Measurements from ENCODE around the gene TOB2.
"Not testable (repeated sequence)": the region's sequence is repeated elsewhere in the genome, so short reads cannot be mapped to it uniquely, and the experiment has no call there.

TOB2 gene

DNA sequence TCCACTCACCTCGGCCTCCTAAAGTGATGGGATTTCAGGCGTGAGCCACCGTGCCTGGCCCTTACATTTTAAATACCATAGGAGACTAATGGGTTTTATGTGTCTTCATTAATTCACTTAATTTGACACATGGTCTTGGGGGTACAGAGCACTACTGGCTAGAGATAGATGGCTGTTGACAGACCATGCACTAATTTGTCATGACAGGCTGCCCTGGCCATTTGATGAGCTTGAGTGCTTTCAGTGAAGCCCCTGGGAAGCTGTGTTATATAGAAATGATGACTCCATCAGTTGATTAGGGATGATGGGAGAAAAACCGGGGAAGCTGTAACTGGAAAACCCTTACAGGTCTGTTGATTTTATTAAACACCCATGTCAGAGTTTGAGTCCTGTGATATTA lies 15.3 kb upstream of the TOB2 start:
- DNase-seq, result no peak

DNA sequence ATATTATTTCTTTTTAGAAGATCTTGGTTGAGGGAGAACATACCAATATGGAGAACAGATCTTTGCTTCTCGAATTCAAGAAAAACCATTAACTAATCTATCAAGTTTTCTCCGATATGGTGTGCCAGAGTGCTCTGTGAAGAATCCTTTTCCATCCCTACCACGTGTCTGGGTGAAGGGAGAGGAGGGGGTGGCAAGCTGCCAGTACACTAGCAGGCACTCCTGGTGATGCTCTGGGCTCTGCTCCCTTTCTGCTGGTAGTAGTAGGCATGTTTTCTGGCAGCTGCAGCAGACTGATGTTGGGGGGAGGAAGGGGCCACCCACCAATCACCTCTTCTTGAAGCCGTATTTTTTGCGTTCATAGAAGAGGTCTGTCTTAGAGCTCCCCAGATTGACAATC lies 13.5 kb upstream of the TOB2 start:
- DNase-seq, result not testable (repeated sequence)

DNA sequence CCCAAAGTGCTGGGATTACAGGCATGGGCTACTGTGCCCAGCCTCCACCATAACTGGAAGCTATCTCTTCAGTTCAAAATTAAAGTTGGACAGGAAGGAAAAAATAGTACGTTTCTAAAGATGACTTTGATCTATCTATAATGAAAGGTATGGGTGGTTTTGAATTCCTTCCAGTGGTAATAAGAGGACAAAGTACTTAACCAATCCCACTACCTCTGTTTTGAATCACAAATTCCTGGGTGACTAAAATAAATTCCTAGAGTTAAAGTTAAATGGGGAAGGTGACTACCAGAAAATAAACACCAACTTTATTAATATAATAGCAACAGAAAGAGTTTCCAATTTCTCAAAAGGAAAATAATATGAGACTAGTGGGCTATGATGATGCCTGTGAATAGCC lies 12.8 kb upstream of the TOB2 start:
- no peak for DNase-seq

DNA sequence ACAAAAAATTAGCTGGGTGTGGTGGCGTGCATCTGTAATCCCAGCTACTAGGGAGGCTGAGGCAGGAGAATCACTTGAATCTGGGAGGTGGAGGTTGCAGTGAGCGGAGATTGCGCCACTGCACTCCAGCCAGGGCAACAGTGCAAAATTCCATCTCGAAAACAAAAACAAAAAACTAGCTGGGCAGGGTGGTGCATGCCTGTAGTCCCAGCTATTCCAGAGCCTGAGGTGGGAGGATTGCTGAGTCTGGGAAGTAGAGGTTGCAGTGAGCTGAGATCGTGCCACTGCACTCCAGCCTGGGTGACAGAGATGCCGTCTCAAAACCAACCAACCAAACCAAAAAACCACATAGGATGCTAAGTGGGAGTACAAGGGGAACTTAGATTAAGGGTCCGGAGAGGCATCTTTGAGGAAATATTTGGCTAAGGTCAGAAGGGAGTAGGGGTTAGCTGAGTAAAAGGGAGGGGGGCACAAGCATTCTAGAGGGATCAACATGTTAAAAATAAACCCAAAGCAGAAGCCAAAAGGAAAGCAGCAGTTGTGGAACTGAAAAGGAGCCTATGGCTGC lies 11.6 kb upstream of the TOB2 start:
- no peak for DNase-seq

DNA sequence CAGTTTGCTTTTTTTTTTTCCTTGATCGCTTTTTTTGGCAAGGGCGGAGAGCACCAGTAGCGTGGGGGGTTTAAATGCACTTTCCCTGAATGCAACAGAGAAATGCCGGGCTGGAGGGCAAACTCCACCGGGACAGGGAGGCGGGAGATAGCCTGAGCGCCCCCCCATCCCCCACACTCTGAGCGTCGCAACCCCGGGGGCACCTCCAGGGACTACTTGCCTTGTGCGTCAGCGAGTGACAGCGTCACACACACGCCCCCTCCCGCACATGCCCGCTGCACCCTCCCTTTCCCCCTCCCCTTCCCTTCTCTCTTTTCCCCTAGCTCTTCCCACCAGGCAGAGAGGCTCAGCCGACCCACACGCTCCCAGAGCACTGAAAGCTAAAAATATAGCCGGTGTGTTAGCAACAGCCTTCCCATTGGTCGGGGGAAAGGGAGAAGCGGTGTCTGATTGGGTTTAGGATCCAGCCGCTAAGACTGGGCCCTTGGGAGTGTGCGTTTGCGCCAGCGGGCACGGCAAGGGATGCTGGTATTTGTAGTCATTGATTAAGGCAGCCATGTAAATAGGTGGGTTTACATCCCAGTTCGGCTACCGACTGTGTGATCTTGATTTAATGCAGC lies 1.7 kb upstream of the TOB2 start:
- peak; percentile 83 for DNase-seq

DNA sequence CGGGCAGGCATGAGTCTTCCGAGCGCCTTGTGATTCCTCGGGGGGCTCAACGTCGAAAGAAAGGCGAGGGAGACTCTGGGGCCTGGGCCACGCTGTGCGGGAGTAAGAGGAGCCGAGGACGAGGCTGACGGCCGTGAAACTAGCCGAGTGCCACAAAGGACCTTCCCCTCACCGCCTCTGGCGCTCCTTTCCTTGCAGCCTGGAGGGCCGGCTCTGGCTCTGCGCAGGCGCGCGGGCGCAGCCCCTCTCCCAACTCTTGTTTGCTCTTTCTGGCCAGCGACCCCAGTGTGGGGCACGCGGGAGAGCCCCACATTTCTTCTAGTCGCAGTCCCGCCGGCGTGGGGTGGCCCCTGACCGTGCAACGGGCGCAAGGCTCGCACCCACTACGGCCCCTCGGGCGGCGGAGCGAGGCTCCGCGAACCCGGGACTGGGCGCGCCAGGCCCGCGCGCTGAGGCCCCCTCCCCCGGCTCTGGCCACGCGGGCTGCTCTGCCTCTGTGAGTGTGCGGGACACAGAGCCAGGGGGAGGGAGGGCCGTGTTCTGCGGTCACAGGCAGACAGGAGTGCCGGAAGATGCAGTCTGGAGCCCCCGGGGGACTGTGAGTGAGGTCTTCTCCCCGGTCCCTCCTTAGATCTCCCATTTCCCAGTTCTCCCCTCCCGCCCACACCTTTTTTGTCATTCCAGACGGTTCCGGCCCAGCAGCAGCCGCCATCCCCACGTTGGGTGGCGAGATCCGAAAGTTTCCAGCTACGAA lies 1.0 kb upstream of the TOB2 start:
- no peak for DNase-seq

DNA sequence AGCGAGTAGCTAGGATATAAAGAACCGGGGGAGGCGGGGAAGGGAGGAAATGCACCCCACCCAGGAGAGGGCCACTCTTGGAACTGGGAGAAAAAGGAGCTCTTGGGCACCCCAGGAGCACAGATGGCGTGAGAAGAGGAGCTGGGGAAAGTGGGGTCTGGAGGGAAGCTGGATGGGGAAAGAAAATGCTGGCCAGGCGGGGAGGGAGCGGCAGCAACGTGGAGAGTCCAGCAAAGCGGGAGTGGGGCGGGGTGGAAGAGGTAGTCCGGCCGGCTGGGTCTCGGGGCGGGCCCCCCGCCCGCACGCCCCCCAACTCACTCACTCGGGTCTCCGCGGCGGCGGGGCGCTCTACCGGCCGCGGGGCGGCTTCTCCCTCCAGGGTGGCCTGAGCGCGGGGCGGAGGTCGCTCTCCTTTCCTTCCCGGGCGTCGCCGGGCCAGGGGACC lies 522 bp downstream of the TOB2 start:
- DNase-seq, result no peak

DNA sequence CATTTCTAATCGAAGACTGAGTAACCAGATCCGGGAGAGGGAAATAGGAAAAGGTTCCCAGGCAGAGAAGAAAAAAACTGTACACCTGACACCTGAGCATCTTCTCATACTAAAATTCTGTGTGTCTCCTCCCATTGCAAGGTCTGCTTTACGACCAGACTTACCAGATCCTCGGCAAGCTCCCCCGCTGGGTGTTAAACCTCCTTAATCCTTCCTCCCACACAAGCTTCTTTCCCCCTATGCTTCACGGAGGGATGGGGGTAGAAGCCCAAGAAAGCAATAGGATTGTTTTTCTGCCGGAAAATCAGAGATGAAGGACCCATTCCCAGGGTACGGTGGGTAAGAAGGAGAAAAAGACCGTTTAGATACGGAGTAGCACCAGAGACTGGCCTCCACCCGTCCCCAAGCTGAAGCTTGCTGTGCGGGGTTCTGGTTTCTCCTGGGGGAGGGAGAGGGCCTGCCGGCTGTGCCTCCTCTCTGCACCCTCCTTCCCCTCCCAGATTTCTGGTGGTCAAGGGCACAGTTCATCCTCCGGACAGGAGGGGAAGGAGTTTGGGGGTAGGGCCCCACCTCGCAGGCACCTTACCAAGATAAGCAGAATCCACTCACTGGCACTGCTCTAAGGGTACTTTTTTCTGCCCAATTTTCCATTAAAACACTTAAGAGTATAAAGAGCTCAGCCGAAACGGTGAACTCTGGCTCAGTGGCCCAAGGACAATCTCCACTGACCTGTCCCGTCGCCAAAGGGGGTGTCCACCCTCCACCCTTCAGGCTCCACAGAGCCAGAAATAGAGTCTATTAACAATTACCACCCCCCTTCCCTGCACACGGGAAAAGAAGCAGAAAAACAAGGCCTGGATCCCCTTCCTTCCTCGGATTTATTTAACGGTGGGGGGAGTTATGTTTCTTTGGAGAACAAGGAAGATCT lies 1.2 kb downstream of the TOB2 start:
- DNase-seq, result peak; percentile 16

DNA sequence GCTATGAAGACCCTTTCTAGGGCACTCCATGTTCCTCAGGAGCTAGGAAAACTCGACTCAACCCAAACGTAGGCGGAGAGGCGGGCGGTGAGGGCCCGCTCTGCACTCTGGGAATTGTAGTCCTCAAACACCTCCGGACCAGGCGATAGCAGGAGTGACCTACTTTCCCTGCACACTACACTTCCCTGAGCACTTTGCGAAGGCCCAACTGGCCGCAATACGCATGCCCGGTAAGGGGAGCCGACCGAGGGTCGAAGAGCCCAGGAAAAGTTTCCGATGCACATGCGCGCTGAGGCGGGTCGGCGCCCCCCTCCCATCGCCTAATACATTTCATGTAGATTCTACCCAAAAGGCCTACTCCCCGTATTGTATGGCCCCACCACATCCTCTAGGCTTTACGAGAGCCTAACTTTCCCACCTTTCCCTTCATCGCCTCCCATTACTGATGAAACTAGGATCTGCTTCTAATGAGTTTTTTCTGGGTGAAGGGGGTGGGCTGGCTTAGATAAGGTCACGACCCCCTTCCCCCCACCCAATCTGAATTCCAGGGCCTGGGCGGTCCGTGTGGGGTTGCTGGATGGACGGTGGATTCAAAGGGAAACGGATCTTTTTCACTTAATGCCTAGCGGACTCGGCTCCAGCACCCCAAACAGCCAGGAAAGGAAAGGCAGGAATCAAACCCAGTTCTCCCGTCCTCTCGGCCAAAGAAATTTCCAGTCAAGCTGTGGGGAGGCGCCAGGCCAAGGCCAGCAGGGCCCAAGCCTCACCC lies 2.1 kb downstream of the TOB2 start:
- DNase-seq, result peak; percentile 84

DNA sequence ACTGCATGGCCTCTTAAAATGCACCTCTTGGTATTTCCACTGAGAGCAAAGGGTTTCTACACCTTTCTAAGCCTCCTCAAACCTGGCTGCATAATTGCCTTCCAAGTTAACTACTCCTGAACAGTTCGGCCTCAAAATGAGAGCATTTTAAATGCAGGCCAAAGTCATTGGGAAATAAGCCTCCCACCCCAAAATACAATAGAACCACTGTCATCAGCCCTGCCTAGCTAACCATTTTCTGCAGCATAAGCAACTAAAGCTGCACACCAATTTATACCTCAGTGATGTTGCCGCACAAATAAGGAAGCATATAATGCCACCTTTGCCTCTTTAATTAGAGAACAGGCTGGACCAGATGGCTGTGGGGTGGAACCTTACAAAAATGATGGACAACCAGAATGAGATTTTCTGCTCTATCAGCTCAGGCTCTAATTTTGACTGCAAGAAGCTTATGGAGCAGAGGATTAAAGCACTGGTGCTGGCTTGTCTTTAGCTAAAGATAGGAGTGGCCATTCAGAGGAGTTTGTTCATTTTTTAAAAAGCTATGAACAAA lies 4.3 kb downstream of the TOB2 start:
- no peak for DNase-seq

DNA sequence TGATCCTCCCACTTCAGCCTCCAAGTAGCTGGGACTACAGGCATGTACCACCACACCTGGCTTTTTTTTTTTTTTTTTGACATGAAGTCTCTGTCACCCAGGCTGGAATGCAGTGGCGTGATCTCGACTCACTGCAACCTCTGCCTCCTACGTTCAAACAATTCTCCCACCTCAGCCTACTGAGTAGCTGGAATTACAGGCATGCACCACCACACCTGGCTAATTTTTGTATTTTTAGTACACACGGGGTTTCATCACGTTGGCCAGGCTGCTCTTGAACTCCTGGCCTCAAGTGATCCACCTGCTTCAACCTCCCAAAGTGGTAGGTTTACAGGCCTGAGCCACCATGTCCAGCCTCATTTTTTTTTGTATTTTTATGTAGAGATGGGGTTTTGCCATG lies 6.1 kb downstream of the TOB2 start:
- not testable (repeated sequence) for DNase-seq

DNA sequence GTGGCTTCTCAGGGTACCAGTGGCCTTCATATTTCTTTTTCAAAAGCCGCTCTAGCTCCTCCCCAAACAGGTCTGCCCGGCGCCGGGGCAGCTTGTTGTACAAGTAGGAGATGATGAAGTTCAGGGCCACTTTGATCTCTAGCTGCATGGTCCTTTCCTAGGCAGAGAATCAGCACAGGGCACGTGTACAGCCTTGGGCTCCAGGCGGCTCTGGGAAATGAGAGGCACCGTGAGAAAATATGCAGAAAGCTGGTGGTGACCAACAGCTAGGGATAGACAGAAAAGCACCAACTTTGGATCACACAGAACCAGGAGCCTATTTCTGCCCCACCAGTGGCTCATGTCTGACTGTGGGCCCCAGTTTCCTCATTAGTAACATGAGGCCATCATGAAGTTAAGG lies 9.4 kb downstream of the TOB2 start:
- no peak for DNase-seq

DNA sequence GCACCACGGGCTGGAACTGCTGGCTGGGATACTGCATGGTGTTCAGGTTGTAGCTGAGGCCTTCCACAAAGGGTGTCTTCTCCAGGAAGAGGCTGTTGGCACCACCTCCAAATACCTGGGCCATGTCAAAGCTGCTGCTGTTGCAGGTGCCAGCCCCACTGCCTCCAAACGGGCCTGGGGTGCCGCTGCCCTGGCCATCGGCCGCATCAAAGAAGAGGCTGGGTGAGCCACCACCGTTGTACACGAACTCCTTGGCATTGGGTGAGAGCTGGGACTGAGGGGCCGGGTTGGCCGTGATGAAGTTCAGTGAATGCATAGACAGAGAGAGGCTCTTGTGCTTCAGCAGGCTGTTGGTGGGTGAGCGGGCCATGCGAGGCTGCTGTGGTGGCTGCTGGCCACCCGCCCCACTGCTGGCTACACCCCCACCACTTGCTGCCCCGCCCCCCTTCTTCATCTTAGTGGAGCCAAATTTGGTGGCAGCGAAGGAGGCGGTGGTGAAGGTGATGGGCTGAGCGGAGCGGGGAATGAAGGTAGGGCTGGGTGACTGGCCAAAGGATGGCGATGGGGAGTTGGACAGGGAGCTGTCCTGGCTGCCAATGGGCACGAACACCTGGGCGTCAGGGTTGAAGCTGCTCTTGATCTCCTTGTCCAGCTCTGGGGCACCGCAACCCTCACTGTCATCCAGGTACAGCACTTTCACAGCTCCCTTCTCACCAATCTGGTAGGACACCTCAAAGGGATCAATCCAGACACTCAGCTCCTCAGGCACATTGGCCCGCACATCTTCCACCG lies 10.1 kb downstream of the TOB2 start:
- DNase-seq, result no peak

DNA sequence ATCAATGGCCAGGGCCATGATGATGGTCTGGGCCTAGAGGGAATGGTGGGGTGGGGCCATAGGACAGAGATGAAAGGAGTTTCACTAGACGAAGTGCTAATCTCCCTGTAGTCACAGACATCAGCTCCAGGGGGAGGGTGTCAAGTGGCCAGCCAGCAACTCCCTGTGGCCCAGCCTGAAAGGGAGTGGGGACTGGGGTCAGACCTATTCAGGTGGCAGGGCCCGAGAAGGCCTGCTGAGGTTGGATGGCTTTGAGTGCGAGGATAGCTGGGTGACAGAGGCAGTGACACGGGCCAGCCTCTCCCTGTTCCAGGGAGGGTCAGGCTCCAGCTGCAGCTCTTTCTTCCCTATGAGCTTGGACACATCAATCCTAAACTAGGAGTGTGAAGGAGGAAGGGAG lies 11.0 kb downstream of the TOB2 start:
- DNase-seq, result no peak

DNA sequence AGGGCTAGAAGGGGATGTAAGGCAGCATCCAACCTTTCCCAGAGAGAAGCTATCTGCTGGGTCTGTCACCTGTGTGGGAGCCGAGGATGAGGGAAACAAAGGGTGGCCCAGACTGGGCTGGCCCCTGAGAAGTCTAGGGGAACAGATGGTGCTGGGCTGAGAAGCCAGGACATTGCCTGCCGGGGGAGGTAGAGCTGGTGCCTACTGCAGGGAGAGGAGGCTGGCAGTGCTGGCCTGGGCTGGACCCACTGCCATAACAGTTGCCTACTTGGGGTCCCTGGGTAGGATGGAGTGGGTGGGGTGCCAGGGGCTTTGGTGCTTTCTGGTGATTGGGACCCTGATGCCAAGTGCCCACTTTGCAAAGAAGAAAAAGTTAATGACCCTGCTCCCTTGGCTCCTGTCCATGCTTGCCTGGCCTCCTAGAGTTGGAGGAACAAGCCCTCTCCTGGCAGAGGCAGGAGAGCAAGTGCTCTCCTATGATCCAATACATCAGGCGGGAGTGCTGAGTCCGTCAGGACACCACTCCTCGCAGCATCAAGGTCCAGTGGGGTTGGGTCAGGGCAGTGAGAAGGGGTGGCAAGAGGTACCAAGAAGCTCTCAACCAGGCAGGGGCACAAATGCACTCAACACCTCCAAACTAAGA lies 12.1 kb downstream of the TOB2 start:
- DNase-seq, result not testable (repeated sequence)

DNA sequence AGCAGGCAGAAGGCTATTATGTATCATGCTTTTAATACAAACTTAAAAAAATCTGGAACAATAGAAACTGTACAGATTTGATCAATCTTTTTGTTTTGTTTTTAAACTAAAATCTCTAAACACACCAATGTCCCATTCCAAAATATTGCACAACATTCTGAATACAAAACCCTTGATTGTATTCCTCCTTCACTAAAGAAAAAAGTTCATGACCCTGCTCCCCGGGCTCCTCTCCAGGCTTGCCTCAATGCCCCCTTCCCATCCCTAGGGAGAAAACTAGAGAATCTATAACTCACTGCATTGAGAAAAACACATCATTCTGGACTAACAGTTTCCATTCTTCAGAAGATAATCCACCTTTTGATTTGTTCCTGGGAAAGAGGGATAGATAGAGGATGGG lies 13.1 kb downstream of the TOB2 start:
- DNase-seq, result not testable (repeated sequence)

DNA sequence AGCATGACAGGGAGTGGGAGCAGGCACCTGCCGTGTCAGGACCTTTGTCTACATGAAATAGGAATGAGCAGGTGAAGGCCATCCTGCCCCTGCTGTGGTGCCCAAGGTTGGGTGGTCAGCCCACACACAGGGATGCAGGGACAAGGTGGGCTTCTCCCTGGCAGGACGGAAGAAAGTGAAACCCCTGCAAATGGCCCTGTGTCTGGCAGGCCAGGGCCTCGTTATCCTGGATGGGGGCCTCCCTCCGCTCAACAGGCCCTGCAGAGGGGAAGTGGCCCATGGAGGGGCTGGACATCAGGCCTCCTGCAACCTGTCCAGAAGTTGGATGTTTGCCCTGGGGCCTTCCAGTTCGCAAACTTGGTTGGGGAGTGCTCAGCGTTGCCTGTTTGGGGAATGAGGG lies 14.9 kb downstream of the TOB2 start:
- DNase-seq, result no peak

DNA sequence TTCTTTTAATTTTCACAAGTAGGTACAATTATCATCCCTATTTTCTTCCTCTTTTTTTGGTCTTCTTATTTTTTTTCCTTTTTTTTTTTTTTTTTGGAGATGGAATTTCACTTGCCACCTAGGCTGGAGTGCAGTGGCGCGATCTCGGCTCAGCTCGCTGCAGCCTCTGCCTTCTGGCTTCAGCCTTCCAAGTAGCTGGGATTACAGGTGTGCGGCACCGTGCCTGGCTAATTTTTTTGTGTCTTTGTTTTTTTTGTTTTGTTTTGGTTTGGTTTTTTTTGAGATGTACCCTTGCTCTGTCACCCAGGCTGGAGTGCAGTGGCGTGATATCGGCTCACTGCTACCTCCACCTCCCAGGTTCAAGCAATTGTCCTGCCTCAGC lies 16.7 kb downstream of the TOB2 start:
- no peak for DNase-seq

DNA sequence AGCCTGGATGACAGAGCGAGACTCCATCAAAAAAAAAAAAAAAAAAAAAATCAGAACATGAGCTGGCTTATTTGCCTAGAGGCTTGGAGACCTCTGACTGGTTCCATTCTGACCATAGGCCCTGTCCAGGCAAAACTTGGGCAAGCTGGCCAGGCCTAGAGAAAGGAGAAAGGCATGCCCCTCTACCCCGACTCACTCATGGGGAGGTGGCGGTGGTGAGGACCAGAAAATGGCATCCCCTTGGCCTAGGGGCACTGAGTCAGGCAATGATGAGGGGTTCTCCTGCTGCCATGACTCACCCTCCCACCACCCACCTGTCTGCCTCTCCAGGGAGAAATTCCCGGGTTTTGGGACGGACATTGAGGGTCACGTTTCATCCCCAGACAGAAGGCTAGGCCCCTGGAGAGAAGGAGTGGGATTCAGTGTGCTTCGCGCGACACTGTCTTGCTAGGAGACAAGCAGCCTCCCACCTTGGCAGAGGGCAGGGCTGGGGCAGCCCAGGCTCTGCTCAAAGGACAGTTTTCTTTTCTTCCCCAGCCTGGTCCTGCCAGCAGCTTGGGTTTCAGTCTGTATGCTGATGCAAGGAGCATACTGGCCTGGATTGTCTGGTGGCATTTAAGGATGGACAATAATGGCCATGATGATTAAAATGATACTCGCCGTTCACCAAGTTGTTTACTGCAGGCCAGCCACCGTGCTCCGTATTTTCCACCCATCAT lies 17.2 kb downstream of the TOB2 start:
- DNase-seq, result no peak
